Duodenal mucosa (tissue), 2 donors: ENCODE results near the gene SLC12A3.

ENCODE experiments used
- H3K27ac ChIP-seq: one replicate; pipeline ENCODE4 v1.7.0; 2013; ENCODE audit warnings: low read depth, low read length
- H3K27me3 ChIP-seq, 2 donors: one replicate each; pipeline ENCODE4 v1.7.0; 2013; ENCODE audit warnings: low read length in 2 of 2, control low read depth in 1 of 2; ENCODE audit not compliant: insufficient read depth in 2 of 2, control insufficient read depth in 1 of 2
- H3K36me3 ChIP-seq, 2 donors: one replicate each; pipeline ENCODE4 v1.7.0; 2013; ENCODE audit warnings: low read length in 2 of 2, control low read depth in 1 of 2; ENCODE audit not compliant: insufficient read depth in 2 of 2, control insufficient read depth in 1 of 2
- H3K4me1 ChIP-seq, 2 donors: one replicate each; pipeline ENCODE4 v1.7.0; 2013; ENCODE audit warnings: low read length in 2 of 2, control low read depth in 1 of 2; ENCODE audit not compliant: insufficient read depth in 2 of 2, control insufficient read depth in 1 of 2
- H3K4me3 ChIP-seq, 2 donors: one replicate each; pipeline ENCODE4 v1.7.0; 2013; ENCODE audit warnings: low read length in 2 of 2, low read depth in 1 of 2
- H3K9ac ChIP-seq, 2 donors: one replicate each; pipeline ENCODE4 v1.7.0; 2013; ENCODE audit warnings: low read length in 2 of 2, low read depth in 1 of 2
- H3K9me3 ChIP-seq, 2 donors: one replicate each; pipeline ENCODE4 v1.7.0; 2013; ENCODE audit warnings: low read length in 2 of 2, control low read depth in 1 of 2; ENCODE audit not compliant: control insufficient read depth in 1 of 2

Gene SLC12A3

DNA sequence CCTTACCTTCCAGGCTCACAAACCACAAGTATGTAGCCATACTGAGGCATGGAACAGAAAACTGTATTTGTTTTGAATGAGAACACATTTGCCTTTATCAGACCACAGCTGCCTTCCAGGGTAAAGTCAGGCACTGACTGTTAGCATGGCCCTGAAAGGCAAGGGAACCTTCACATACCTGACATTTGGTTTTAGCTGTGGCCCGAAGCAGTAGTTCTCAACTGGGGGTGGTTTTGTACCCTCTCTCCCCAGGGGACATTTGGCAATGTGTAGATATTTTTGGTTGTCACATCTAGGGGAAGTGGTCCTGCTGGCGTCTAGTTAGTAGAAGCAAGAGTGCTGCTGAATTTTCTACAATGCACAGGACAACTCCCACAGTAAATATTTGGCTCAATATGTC is 76.1 kb downstream of the SLC12A3 start:
- Histone ChIP-seq H3K27me3 (no peaks in the 10 kb centered on the region), H3K4me3 (no peak overlapping the region), H3K4me1 (peaks cover 5 to 11% of the 10 kb centered on the region in 2 donors), H3K9me3 (no peaks in the 10 kb centered on the region), H3K36me3 (peaks cover 81 to 92% of the 10 kb centered on the region in 2 donors), H3K9ac (no peak overlapping the region), H3K27ac (no peak overlapping the region)

- Histone ChIP-seq H3K4me3 (no peak overlapping the region), H3K27ac (no peak overlapping the region), H3K9me3 (no peaks in the 10 kb centered on the region), H3K9ac (no peak overlapping the region), H3K4me1 (peaks cover 5 to 11% of the 10 kb centered on the region in 2 donors), H3K27me3 (no peaks in the 10 kb centered on the region), H3K36me3 (peaks cover 73 to 84% of the 10 kb centered on the region in 2 donors)
These were observed 76.9 kb downstream of the SLC12A3 start for GRCh38 chr16:56941856-56942331.

DNA sequence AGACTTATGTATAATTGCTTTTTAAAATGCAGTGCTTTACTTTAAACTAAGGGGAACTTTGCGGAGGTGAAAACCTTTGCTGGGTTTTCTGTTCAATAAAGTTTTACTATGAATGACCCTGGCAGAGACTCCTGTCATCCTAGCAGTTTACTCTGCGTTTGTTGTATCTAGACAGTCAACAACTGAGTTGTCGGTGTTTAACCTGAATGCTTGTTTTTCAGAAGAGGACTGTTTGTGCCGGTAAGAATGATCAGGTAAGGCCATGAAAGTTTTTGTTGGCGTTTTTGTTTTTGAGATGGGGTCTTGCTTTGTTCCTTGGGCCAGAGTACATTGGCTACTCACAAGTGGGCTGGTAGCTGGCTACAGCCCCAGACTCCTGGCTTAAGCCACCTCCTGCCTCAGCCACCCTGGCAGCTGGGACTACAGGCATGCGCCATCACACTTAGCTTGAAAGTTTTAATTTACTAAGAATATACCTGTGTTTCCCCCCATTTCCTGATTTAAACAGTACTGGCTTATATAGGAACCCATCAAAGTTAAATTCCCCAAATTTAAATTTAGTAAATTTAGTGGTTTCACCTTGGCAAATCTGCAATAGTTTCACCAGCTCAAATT is 78.9 kb downstream of the SLC12A3 start:
- H3K4me3 ChIP-seq = no peak overlapping the region
- H3K36me3 ChIP-seq = peaks cover 53 to 65% of the 10 kb centered on the region in 2 donors
- H3K9me3 ChIP-seq = no peaks in the 10 kb centered on the region
- H3K27ac ChIP-seq = no peak overlapping the region
- no peaks in the 10 kb centered on the region for H3K27me3 ChIP-seq
- H3K9ac ChIP-seq = no peak overlapping the region
- peaks cover 5 to 6% of the 10 kb centered on the region in 2 donors for H3K4me1 ChIP-seq

DNA sequence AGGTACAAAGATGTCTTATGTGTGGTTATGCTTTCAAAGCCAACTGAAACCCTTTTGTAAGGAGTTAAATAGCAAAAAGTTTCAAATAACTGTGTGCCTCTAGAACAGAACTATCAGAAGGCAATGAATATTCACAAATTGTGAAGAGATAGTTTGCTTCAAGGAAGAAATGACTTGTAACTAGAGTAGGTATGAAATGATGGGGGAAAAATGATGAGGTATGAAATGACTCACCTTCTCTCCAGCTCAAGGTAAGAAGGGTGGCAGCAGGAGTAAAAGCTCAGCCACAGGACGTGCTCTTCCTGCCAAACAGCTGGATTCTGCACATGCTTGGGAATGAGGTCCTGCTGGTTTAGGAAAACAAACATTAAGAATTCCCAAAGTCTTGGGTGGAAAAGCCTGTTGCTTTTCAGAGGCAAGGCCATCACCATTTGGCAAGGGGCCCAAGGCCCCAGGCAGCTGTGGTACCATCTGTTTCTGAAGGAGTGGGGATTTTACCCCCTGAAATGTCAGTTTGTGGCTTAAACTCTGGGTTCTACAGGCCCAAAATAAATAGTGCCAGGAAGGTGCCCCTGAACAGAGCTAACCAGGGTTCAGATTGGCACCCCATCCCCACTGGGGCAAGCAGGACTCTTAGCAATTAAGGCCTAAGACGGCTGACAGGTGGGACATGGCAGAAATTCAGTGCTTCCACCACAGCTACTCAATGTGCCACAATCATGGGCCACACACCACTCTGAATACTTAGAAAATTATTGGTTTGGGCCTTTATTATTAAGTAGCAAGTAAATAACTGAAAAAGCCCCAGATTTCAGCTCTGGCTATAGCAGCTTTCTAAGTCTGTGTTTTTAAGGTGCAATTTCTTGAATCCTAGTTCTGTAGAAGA is 80.2 kb downstream of the SLC12A3 start:
- H3K9ac ChIP-seq = no peak overlapping the region
- no peak overlapping the region for H3K27ac ChIP-seq
- no peaks in the 10 kb centered on the region for H3K27me3 ChIP-seq
- no peaks in the 10 kb centered on the region for H3K9me3 ChIP-seq
- H3K4me1 ChIP-seq = no peaks in the 10 kb centered on the region
- no peak overlapping the region for H3K4me3 ChIP-seq
- peaks cover 40 to 52% of the 10 kb centered on the region in 2 donors for H3K36me3 ChIP-seq

DNA sequence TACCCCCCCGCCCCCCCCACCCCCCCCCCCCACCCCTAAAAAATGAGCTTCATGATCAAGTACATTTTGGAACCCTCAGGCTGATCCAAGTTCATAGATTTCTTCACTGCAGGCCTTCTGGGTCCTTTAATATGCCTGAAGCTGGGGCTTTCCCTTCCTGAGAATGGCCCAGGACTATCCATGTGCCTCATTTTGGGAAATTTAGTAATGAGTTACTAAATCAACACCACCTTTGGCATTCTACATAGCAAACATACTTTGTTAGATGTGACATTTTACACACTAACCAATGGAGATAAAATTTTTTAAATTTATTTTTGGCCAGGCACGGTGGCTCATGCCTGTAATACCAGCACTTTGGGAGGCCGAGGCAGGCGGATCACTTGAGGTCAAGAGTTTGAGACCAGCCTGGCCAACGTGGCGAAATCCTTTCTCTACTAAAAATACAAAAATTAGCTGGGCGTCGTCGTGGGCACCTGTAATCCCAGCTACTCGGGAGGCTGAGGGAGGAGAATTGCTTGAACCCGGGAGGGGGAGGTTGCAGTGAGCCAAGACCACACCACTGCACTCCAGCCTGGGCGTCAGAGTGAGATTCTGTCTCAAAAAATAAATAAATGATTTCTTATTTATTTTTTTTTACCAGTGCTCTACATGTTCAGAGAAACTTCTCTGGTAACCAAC is 81.0 kb downstream of the SLC12A3 start:
- Histone ChIP-seq H3K4me1 (peaks cover 1 to 2% of the 10 kb centered on the region in 2 donors), H3K9me3 (no peaks in the 10 kb centered on the region), H3K27ac (no peak overlapping the region), H3K4me3 (no peak overlapping the region), H3K9ac (no peak overlapping the region), H3K27me3 (no peaks in the 10 kb centered on the region), H3K36me3 (peaks cover 34 to 46% of the 10 kb centered on the region in 2 donors)

DNA sequence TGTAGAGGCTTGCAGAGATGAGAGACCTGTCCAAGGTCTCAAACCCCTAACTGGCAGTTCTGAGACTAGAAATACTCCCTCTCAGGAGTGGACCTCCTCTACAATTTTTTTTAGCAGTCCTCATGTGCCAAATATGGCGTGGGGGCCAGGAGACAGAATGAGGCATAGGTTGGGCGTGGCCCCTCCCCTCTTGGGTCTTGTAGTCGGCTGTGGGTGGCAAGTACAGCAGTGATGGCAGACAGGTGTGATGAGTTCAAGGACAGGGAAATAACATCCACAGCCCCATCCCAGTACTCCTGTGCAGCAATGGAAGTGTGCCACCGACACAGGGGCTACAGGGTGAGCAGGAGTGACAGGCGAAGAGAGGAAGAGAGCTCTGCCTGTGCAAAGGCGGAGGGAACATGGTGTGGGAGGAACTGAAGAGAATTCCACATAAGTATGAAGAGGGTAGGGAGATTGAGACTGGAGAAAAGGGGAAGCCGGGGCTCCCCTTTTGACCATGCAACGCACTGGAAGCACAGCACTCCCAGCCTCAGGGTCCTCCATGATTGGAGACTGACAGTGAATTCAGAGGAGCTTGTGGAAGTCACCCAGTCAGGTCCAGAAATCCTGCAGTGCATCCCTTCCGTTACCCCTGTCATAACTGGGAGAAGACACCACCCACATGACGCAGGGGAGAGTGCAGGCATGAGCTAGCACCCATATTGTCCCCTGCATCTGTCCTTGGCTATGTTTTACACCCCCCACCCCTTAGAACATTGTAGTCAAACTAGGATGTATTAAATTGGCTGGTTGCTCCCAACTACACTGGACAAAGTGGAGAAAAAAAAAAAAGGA is 82.0 kb downstream of the SLC12A3 start:
- Histone ChIP-seq H3K36me3 (peaks cover 26 to 36% of the 10 kb centered on the region in 2 donors), H3K9me3 (no peaks in the 10 kb centered on the region), H3K9ac (no peak overlapping the region), H3K4me3 (no peak overlapping the region), H3K27ac (no peak overlapping the region), H3K27me3 (no peaks in the 10 kb centered on the region), H3K4me1 (peaks cover 5 to 6% of the 10 kb centered on the region in 2 donors)

DNA sequence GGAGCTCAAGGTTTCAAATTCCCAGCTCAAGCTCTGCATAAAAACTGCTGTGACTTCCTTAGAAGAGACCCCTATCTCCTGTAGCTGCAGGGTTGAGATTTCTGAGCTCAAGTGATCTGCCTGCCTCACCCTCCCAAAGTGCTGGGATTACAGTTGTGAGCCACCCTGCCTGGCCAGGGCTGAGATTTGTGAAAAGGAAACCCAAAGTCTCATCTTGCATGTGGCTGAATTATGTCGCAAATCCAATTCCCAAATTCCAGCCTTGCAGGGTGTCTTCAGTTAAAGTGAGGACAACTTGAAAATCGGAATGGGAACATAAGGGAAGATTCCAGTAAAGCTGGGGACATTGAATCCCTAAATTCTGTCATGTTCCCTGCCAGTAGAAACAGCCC is 82.6 kb downstream of the SLC12A3 start:
- Histone ChIP-seq H3K4me3 (no peak overlapping the region), H3K27me3 (no peaks in the 10 kb centered on the region), H3K9ac (no peak overlapping the region), H3K36me3 (peaks cover 20 to 29% of the 10 kb centered on the region in 2 donors), H3K27ac (no peak overlapping the region), H3K4me1 (peaks cover 5 to 6% of the 10 kb centered on the region in 2 donors), H3K9me3 (no peaks in the 10 kb centered on the region)

GRCh38 chr16:56948234-56948633 is 83.2 kb downstream of the SLC12A3 start:
- Histone ChIP-seq H3K4me1 (peaks cover 5 to 6% of the 10 kb centered on the region in 2 donors), H3K27ac (no peak overlapping the region), H3K9me3 (no peaks in the 10 kb centered on the region), H3K4me3 (no peak overlapping the region), H3K36me3 (peaks cover 14 to 23% of the 10 kb centered on the region in 2 donors), H3K27me3 (no peaks in the 10 kb centered on the region), H3K9ac (no peak overlapping the region)

DNA sequence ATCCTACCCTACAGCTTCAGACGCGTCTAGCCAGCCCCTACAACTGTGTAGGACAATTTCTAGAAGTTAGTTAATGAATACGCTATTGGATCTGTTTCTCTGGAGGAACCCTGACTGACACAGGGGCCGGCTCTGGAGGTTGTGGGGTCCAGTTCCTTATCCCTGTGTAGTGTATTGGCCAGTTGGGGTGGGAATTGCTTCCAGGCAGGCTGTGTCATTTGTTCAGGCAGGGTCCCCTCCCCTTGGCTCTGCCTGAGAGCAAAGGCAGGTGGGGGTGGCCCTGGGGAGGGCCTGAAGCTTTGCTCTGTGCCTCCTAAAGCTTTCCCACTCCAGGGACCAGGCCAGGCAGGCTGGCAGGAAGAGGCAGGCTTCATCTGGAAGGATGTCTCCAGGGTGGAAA is 85.0 kb downstream of the SLC12A3 start:
- Histone ChIP-seq H3K36me3 (peaks cover 3 to 5% of the 10 kb centered on the region in 2 donors), H3K4me1 (peaks cover 5 to 6% of the 10 kb centered on the region in 2 donors), H3K9ac (no peak overlapping the region), H3K27me3 (no peaks in the 10 kb centered on the region), H3K4me3 (no peak overlapping the region), H3K27ac (no peak overlapping the region), H3K9me3 (no peaks in the 10 kb centered on the region)
